ENCODE results near the gene ACKR3. TPM values are rescaled to one million over a fixed set of nuclear protein-coding genes. Genes with fewer than 3 reads are reported as not detected.

ACKR3 gene
- total and polyA plus RNA-seq, 2 of the 4 experiments (the other 2 are of a cell fraction), result not detected

GRCh38 chr2:236577481-236578410 is 8.1 kb downstream of the ACKR3 start:
- Histone ChIP-seq H3K23ac (ENCODE audit: low read depth, low read length) (no peak overlapping the region), H3K27me3 (ENCODE audit: control insufficient read depth, insufficient read depth, low read length) (peaks cover 4% of the 10 kb centered on the region), H2BK15ac (ENCODE audit: low read depth, low read length) (no peak overlapping the region), H3K79me1 (ENCODE audit: low read depth in 1 of 2, low read length in 2 of 2) (no peaks in the 10 kb centered on the region), H3K14ac (replicated peaks; ENCODE audit: low read depth, low read length) (no peak overlapping the region), H3K9ac (ENCODE audit: low read depth, low read length) (no peak overlapping the region), H4K5ac (ENCODE audit: low read depth, low read length) (no peak overlapping the region), H4K8ac (ENCODE audit: low read depth in 2 of 2, low read length in 2 of 2) (no peak overlapping the region), H3K27ac (ENCODE audit: insufficient read depth, low read length) (no peak overlapping the region), H2AK5ac (ENCODE audit: low read depth, low read length) (no peak overlapping the region), H3K9me3 (ENCODE audit: control insufficient read depth, insufficient read depth, low read length) (peaks cover 2% of the 10 kb centered on the region; the same call in 1 of the 2 replicates), H2BK5ac (ENCODE audit: low read depth, low read length, poor library complexity, severe bottlenecking) (no peak overlapping the region), H2AFZ (replicated peaks; ENCODE audit: low read length, poor library complexity) (peak overlapping the region; percentile 51), H3K9me1 (ENCODE audit: insufficient read depth, low read length) (no peaks in the 10 kb centered on the region), H3K36me3 (ENCODE audit: control insufficient read depth, insufficient read depth, low read length) (no peaks in the 10 kb centered on the region), H2BK20ac (ENCODE audit: low read depth, low read length) (no peak overlapping the region), H3K4me1 (ENCODE audit: control insufficient read depth, insufficient read depth, low read length) (no peaks in the 10 kb centered on the region), H3K18ac (ENCODE audit: low read depth, low read length) (no peak overlapping the region), H3K4me3 (ENCODE audit: insufficient read depth, low read depth, low read length) (no peak overlapping the region), H2BK120ac (ENCODE audit: low read depth, low read length) (no peak overlapping the region), H3K4me2 (ENCODE audit: low read depth, low read length) (no peak overlapping the region), H4K91ac (ENCODE audit: insufficient read depth, low read depth, low read length) (no peak overlapping the region), H3K56ac (ENCODE audit: extremely low read depth, insufficient read depth, low read length) (no peak overlapping the region), H3K4ac (ENCODE audit: low read depth, low read length) (no peak overlapping the region), H4K20me1 (ENCODE audit: insufficient read depth, low read length) (no peaks in the 10 kb centered on the region), H2AK9ac (replicated peaks; ENCODE audit: low read depth, low read length, poor library complexity) (no peak overlapping the region)
- WGBS, 2 experiments (ENCODE audit: extremely low coverage in 2 of 2, insufficient read length in 1 of 2), result 69% methylated on average over 15 of the region's 22 CpGs; no CpG with 5 or more reads in 1 of the 2 experiments
- no TSS peak for BruUV-seq (replicated peaks)
- DNase-seq, result no peak
- intact Hi-C loops (cut with micrococcal nuclease) (no loop called here), in situ Hi-C loops (cut with MboI; ENCODE audit: low sequenced_read_pairs) (no loop called here), dilution Hi-C loops (cut with HindIII; ENCODE audit: low sequenced_read_pairs, unreplicated experiment) (no loop called here)
- ChIA-PET CTCF (no interaction called here), POLR2A (ENCODE audit: unreplicated experiment) (no interaction called here)
- ATAC-seq (ENCODE audit: low read depth), result no peak
- TF ChIP-seq MAZ (IDR thresholded peaks at IDR 0.05; ENCODE audit: borderline replicate concordance, low read depth, low read length) (no peak), CEBPB (IDR thresholded peaks at IDR 0.05; ENCODE audit: low read depth, low read length) (no peak), USF2 (IDR thresholded peaks at IDR 0.05; ENCODE audit: low read depth, low read length) (no peak), RFX5 (IDR thresholded peaks at IDR 0.05; ENCODE audit: low read depth, low read length) (no peak)
